GM18498 (cell line): ENCODE measurements around the gene LRP10.
"Not testable (repeated sequence)": the region's sequence is repeated elsewhere in the genome, so short reads cannot be mapped to it uniquely, and the experiment has no call there.

Experiments used
- ATAC-seq: cut with Tn5 transposase; IDR thresholded peaks from one replicate; pipeline ENCODE4 v1.9.1; 2021; ENCODE audit warnings: mild to moderate bottlenecking, moderate library complexity; ENCODE audit not compliant: unreplicated experiment

LRP10 gene

GRCh38 chr14:22871224-22872032, at the start of gene LRP10:
Gene LRP10 (plus strand): TSS chr14:22871740. CDS start chr14:22872304, 564 bp downstream.
- peak; percentile 83 for ATAC-seq

GRCh38 chr14:22822016-22822570, 49.4 kb upstream of the LRP10 start:
- ATAC-seq: no peak

GRCh38 chr14:22822571-22823098, 48.9 kb upstream of the LRP10 start:
- ATAC-seq: peak; percentile 63

- no peak for ATAC-seq
Measured at GRCh38 chr14:22824711-22825359, 46.7 kb upstream of the LRP10 start.

GRCh38 chr14:22829076-22829660, 42.4 kb upstream of the LRP10 start:
- ATAC-seq: not testable (repeated sequence)

GRCh38 chr14:22829661-22830442, 41.7 kb upstream of the LRP10 start, which contains the start of gene MRPL52:
Gene MRPL52 (plus strand): TSS chr14:22829887. CDS start chr14:22829913, 26 bp downstream.
- ATAC-seq: peak; percentile 90

GRCh38 chr14:22830443-22831010, 41.0 kb upstream of the LRP10 start:
- no peak for ATAC-seq

GRCh38 chr14:22835505-22835904, 36.0 kb upstream of the LRP10 start:
- no peak for ATAC-seq

- ATAC-seq: no peak
Measured at GRCh38 chr14:22836301-22837113, 35.0 kb upstream of the LRP10 start, which contains the start of gene MMP14. Gene MMP14 (plus strand): TSS chr14:22836585. CDS start chr14:22836818, 233 bp downstream.

- ATAC-seq: no peak
Measured at GRCh38 chr14:22837114-22837749, 34.3 kb upstream of the LRP10 start.

GRCh38 chr14:22837750-22838538, 33.6 kb upstream of the LRP10 start:
- ATAC-seq: no peak

GRCh38 chr14:22838631-22839041, 32.9 kb upstream of the LRP10 start:
- no peak for ATAC-seq

GRCh38 chr14:22839159-22839779, 32.3 kb upstream of the LRP10 start:
- no peak for ATAC-seq

- ATAC-seq: no peak
Measured at GRCh38 chr14:22841311-22841710, 30.2 kb upstream of the LRP10 start.

- ATAC-seq: no peak
Measured at GRCh38 chr14:22841769-22842168, 29.8 kb upstream of the LRP10 start.

GRCh38 chr14:22842211-22843122, 29.1 kb upstream of the LRP10 start:
- no peak for ATAC-seq
